Adrenal gland (tissue), 5 donors: ENCODE results near the gene MAPK10.
"Not testable (repeated sequence)": the region's sequence is repeated elsewhere in the genome, so short reads cannot be mapped to it uniquely, and the experiment has no call there.

Source experiments
- POLR2A ChIP-seq, 2 donors: fragments of 450-650 bp; IDR thresholded peaks; one replicate each; pipeline ENCODE4 v1.6.1; 2017; ENCODE audit warnings: antibody characterized with exemption in 2 of 2, mild to moderate bottlenecking in 2 of 2, moderate library complexity in 1 of 2
- TF ChIP-seq, protein P1 (sequence below), 6 experiments: fragments of 450-650 bp in 4 of 6; fragments of 200-600 bp in 2 of 6; sonication (generic) in 1 of 6; IDR thresholded peaks; 1 replicate in 5 of 6; 2 replicates in 1 of 6; pipeline versions ENCODE4 v1.5.1 to v1.8.0; 2016 to 2021; ENCODE audit warnings: antibody characterized with exemption in 6 of 6, mild to moderate bottlenecking in 2 of 6, moderate library complexity in 1 of 6
- donor health status: DM: no; HTN: no; CAD: no.

- not testable (repeated sequence) for TF ChIP-seq POLR2A (IDR thresholded peaks at IDR 0.05)
- TF ChIP-seq, protein P1, sequence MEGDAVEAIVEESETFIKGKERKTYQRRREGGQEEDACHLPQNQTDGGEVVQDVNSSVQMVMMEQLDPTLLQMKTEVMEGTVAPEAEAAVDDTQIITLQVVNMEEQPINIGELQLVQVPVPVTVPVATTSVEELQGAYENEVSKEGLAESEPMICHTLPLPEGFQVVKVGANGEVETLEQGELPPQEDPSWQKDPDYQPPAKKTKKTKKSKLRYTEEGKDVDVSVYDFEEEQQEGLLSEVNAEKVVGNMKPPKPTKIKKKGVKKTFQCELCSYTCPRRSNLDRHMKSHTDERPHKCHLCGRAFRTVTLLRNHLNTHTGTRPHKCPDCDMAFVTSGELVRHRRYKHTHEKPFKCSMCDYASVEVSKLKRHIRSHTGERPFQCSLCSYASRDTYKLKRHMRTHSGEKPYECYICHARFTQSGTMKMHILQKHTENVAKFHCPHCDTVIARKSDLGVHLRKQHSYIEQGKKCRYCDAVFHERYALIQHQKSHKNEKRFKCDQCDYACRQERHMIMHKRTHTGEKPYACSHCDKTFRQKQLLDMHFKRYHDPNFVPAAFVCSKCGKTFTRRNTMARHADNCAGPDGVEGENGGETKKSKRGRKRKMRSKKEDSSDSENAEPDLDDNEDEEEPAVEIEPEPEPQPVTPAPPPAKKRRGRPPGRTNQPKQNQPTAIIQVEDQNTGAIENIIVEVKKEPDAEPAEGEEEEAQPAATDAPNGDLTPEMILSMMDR (IDR thresholded peaks at IDR 0.05): not testable (repeated sequence)
Measured at GRCh38 chr4:86168335-86168734, 191.5 kb downstream of the MAPK10 start.
